ENCODE data around the gene ZKSCAN4.

The ZKSCAN4 gene

GRCh38 chr6:28208111-28208659 is 43.9 kb downstream of the ZKSCAN4 start:
- DNase-seq = no peak

GRCh38 chr6:28207510-28208110 is 44.5 kb downstream of the ZKSCAN4 start:
- peak; percentile 31 for DNase-seq

- no peak for DNase-seq
These were observed 45.0 kb downstream of the ZKSCAN4 start for GRCh38 chr6:28206928-28207509.

- no peak for DNase-seq
These were observed 45.5 kb downstream of the ZKSCAN4 start for GRCh38 chr6:28206527-28206926.

GRCh38 chr6:28205879-28206278 is 46.2 kb downstream of the ZKSCAN4 start:
- no peak for DNase-seq

- DNase-seq = no peak
These were observed 48.9 kb downstream of the ZKSCAN4 start for GRCh38 chr6:28203201-28203600.

GRCh38 chr6:28200020-28200419 is 52.0 kb downstream of the ZKSCAN4 start:
- no peak for DNase-seq
